Transverse colon (tissue), 4 donors: Measurements from ENCODE around the gene EPB41L4B. TPM values are rescaled to one million over a fixed set of nuclear protein-coding genes. Genes with fewer than 3 reads are reported as not detected.

Experiments
- DNase-seq: peaks from one replicate; pipeline ENCODE4 v3.0.0-alpha.2; 2019
- H3K27ac ChIP-seq, 4 donors: fragments of 200-600 bp; sonication (generic); 2 replicates each; pipeline ENCODE4 v1.5.1; 2016 to 2018; ENCODE audit warnings: inconsistent platforms in 4 of 4
- H3K27me3 ChIP-seq: fragments of 200-600 bp; sonication (generic); 2 replicates; pipeline ENCODE4 v1.5.1; 2017; ENCODE audit warnings: inconsistent platforms
- H3K36me3 ChIP-seq, 4 donors: fragments of 200-600 bp; sonication (generic); 2 replicates each; pipeline ENCODE4 v1.5.1; 2017 to 2019; ENCODE audit warnings: inconsistent platforms in 4 of 4
- H3K4me1 ChIP-seq, 4 donors: fragments of 200-600 bp; sonication (generic); 2 replicates each; pipeline ENCODE4 v1.5.1; 2017 to 2020; ENCODE audit warnings: inconsistent platforms in 4 of 4
- H3K4me3 ChIP-seq, 4 donors: fragments of 200-600 bp; sonication (generic); 1 replicate in 1 of 4; 2 replicates in 3 of 4; pipeline versions ENCODE4 v1.5.1 to v1.6.1; 2017 to 2019; ENCODE audit warnings: inconsistent platforms in 4 of 4
- H3K9me3 ChIP-seq, 2 donors: fragments of 200-600 bp; sonication (generic); 2 replicates each; pipeline ENCODE4 v1.5.1; 2017 to 2019; ENCODE audit warnings: inconsistent platforms in 2 of 2
- CTCF ChIP-seq, 5 experiments: fragments of 200-600 bp in 3 of 5; fragments of 450-650 bp in 2 of 5; sonication (generic) in 3 of 5; IDR thresholded peaks; 1 replicate in 2 of 5; 2 replicates in 3 of 5; pipeline ENCODE4 v1.5.1; 2016 to 2017; ENCODE audit warnings: antibody characterized with exemption in 5 of 5, inconsistent platforms in 3 of 5, mild to moderate bottlenecking in 2 of 5, moderate library complexity in 1 of 5
- EP300 ChIP-seq: sonication (generic); formaldehyde crosslinking; IDR thresholded peaks from one replicate; pipeline ENCODE4 v1.6.1; 2017; ENCODE audit warnings: antibody characterized with exemption, low read depth
- POLR2A ChIP-seq: fragments of 450-650 bp; IDR thresholded peaks from one replicate; pipeline ENCODE4 v1.6.1; 2016; ENCODE audit warnings: antibody characterized with exemption, mild to moderate bottlenecking, moderate library complexity
- POLR2AphosphoS5 ChIP-seq, 3 donors: sonication (generic); formaldehyde crosslinking; IDR thresholded peaks; one replicate each; pipeline ENCODE4 v1.6.1; 2016; ENCODE audit warnings: antibody characterized with exemption in 3 of 3
- WGBS, 2 donors: methylation state at CpG; one replicate each; pipeline ENCODE4 v1.1.5; 2018; ENCODE audit warnings: low coverage in 1 of 2; 5-methylcytosine and 5-hydroxymethylcytosine counted together
- in situ Hi-C, 4 donors: fragments of 200-750 bp; cut with MboI; loops; one replicate each; pipeline versions ENCODE4 v1.15.0 to v1.15.1; 2017; ENCODE audit warnings: low sequenced_read_pairs in 3 of 4, low pct_ligation_motif_present in 1 of 4, low pct_unique_long_range_greater_than_20kb in 1 of 4
- intact Hi-C: fragments of 100-400 bp; cut with DNase I; formaldehyde crosslinking; loops from one replicate; pipeline ENCODE4 v1.15.1; 2023; ENCODE audit warnings: low total_unique reads
- total RNA-seq, 4 donors: library from RNA; depleted of rRNA; stranded (reverse); fragments of >200 nt; gene quantifications; one replicate each; pipeline ENCODE4 v1.1.0, GENCODE V29; 2016

EPB41L4B gene
- total RNA-seq, 4 donors from 2014 or later: 76.8 to 159 (median 110) TPM

GRCh38 chr9:109311286-109311685 is 9.6 kb downstream of the EPB41L4B start:
- TF ChIP-seq CTCF (IDR thresholded peaks at IDR 0.05) (no peak), EP300 (no peak), POLR2A (no peak), POLR2AphosphoS5 (IDR thresholded peaks at IDR 0.05) (no peak)
- Histone ChIP-seq H3K9me3 (no peaks in the 10 kb centered on the region), H3K36me3 (no peaks in the 10 kb centered on the region), H3K4me1 (peaks cover 27 to 78% (median 57%) of the 10 kb centered on the region in 4 donors), H3K27ac (peak overlapping the region in 1 of 4 donors; percentile 8), H3K27me3 (no peaks in the 10 kb centered on the region), H3K4me3 (no peak overlapping the region)
- DNase-seq: no peak
- intact Hi-C loops: loop anchor here (10.0 kb wide), 1 partner anchor 376 kb away; the partner anchor contains the start of genes ABITRAM and ELP1
- 85 to 100% methylated on average over 2 to 5 of the region's 5 CpGs for WGBS, 2 donors
- in situ Hi-C loops: no loop called here

- Histone ChIP-seq H3K36me3 (no peaks in the 10 kb centered on the region), H3K4me1 (peaks cover 24 to 79% (median 52%) of the 10 kb centered on the region in 4 donors), H3K9me3 (no peaks in the 10 kb centered on the region), H3K27ac (peak overlapping the region; percentile 81 to 89 (median 88)), H3K27me3 (no peaks in the 10 kb centered on the region), H3K4me3 (no peak overlapping the region)
- intact Hi-C loops (loop anchor here (10.0 kb wide), 1 partner anchor 376 kb away; the partner anchor contains the start of genes ABITRAM and ELP1), in situ Hi-C loops (no loop called here)
- 48 to 60% methylated on average over 5 to 7 of the region's 7 CpGs for WGBS, 2 donors
- TF ChIP-seq POLR2A: no peak
- TF ChIP-seq CTCF (IDR thresholded peaks at IDR 0.05): no peak
- no peak for TF ChIP-seq POLR2AphosphoS5 (IDR thresholded peaks at IDR 0.05)
- TF ChIP-seq EP300: no peak
- no peak for DNase-seq
Observed at GRCh38 chr9:109310486-109310901, 10.4 kb downstream of the EPB41L4B start.

- intact Hi-C loops: no loop called here
- Histone ChIP-seq H3K36me3 (no peaks in the 10 kb centered on the region), H3K4me1 (peaks cover 28 to 80% (median 56%) of the 10 kb centered on the region in 4 donors), H3K27ac (peak overlapping the region; percentile 81 to 89 (median 88)), H3K27me3 (no peaks in the 10 kb centered on the region), H3K4me3 (no peak overlapping the region), H3K9me3 (no peaks in the 10 kb centered on the region)
- no peak for DNase-seq
- WGBS, 2 donors: 81 to 84% methylated on average over 6 of the region's 6 CpGs
- in situ Hi-C loops: no loop called here
- TF ChIP-seq POLR2AphosphoS5 (IDR thresholded peaks at IDR 0.05): no peak
- TF ChIP-seq EP300: no peak
- no peak for TF ChIP-seq POLR2A
- TF ChIP-seq CTCF (IDR thresholded peaks at IDR 0.05): no peak
Observed at GRCh38 chr9:109309282-109309681, 11.6 kb downstream of the EPB41L4B start.

- H3K27ac ChIP-seq: peak overlapping the region; percentile 81 to 89 (median 88)
- H3K4me1 ChIP-seq: peaks cover 25 to 80% (median 55%) of the 10 kb centered on the region in 4 donors
- no peaks in the 10 kb centered on the region for H3K27me3 ChIP-seq
- WGBS, 2 donors: 56% methylated on average over 18 of the region's 18 CpGs; no CpG with 5 or more reads in 1 of the 2 donors
- intact Hi-C loops (no loop called here), in situ Hi-C loops (no loop called here)
- no peak overlapping the region for H3K4me3 ChIP-seq
- peak; percentile 54 for TF ChIP-seq POLR2A
- no peak for TF ChIP-seq CTCF (IDR thresholded peaks at IDR 0.05)
- TF ChIP-seq EP300: peak; percentile 55
- TF ChIP-seq POLR2AphosphoS5 (IDR thresholded peaks at IDR 0.05): peak; percentile 31 to 85 (median 83)
- no peaks in the 10 kb centered on the region for H3K9me3 ChIP-seq
- peak; percentile 90 for DNase-seq
- H3K36me3 ChIP-seq: no peaks in the 10 kb centered on the region
Observed at GRCh38 chr9:109307380-109308240, 13.2 kb downstream of the EPB41L4B start.
